Measurements from ENCODE around the gene EYS.
"Not testable (repeated sequence)": the region's sequence is repeated elsewhere in the genome, so short reads cannot be mapped to it uniquely, and the experiment has no call there.

EYS gene

GRCh38 chr6:65071480-65071879 is 635.5 kb downstream of the EYS start:
- no peak for DNase-seq

- DNase-seq, result no peak
These were observed 642.2 kb downstream of the EYS start for GRCh38 chr6:65064844-65065243.

- no peak for DNase-seq
These were observed 647.5 kb downstream of the EYS start for GRCh38 chr6:65059568-65059967.

- no peak for DNase-seq
These were observed 651.5 kb downstream of the EYS start for GRCh38 chr6:65055545-65055944.

- DNase-seq, result no peak
These were observed 654.4 kb downstream of the EYS start for GRCh38 chr6:65052626-65053025.

- no peak for DNase-seq
These were observed 661.2 kb downstream of the EYS start for GRCh38 chr6:65045801-65046200.

- DNase-seq, result no peak
These were observed 693.0 kb downstream of the EYS start for GRCh38 chr6:65014006-65014405.

GRCh38 chr6:65006788-65007187 is 700.2 kb downstream of the EYS start:
- DNase-seq, result no peak

GRCh38 chr6:65004283-65004682 is 702.7 kb downstream of the EYS start:
- no peak for DNase-seq

GRCh38 chr6:65002882-65003281 is 704.1 kb downstream of the EYS start:
- DNase-seq, result not testable (repeated sequence)

GRCh38 chr6:65000815-65001214 is 706.2 kb downstream of the EYS start:
- DNase-seq, result no peak

- DNase-seq, result no peak
These were observed 708.8 kb downstream of the EYS start for GRCh38 chr6:64998204-64998603.

- DNase-seq, result no peak
These were observed 710.7 kb downstream of the EYS start for GRCh38 chr6:64996301-64996700.

- no peak for DNase-seq
These were observed 716.2 kb downstream of the EYS start for GRCh38 chr6:64990652-64991304.

GRCh38 chr6:64988148-64988547 is 718.9 kb downstream of the EYS start:
- DNase-seq, result no peak

GRCh38 chr6:64987066-64987465 is 720.0 kb downstream of the EYS start:
- no peak for DNase-seq

GRCh38 chr6:64985726-64986125 is 721.3 kb downstream of the EYS start:
- no peak for DNase-seq

- DNase-seq, result no peak
These were observed 722.1 kb downstream of the EYS start for GRCh38 chr6:64984948-64985347.

GRCh38 chr6:64983089-64983488 is 723.9 kb downstream of the EYS start:
- DNase-seq, result no peak

GRCh38 chr6:64973142-64973541 is 733.9 kb downstream of the EYS start:
- DNase-seq, result no peak

GRCh38 chr6:64969139-64969538 is 737.9 kb downstream of the EYS start:
- DNase-seq, result no peak

GRCh38 chr6:64955435-64955848 is 751.6 kb downstream of the EYS start:
- no peak for DNase-seq

GRCh38 chr6:64949257-64949656 is 757.8 kb downstream of the EYS start:
- DNase-seq, result no peak

GRCh38 chr6:64948261-64948660 is 758.8 kb downstream of the EYS start:
- no peak for DNase-seq

GRCh38 chr6:64945450-64945849 is 761.6 kb downstream of the EYS start:
- no peak for DNase-seq

- DNase-seq, result no peak
These were observed 774.5 kb downstream of the EYS start for GRCh38 chr6:64932486-64932885.
